Measurements from ENCODE around the gene CACNA2D4.

The CACNA2D4 gene

GRCh38 chr12:1870086-1870485, 48.4 kb downstream of the CACNA2D4 start:
- no peak for DNase-seq (ENCODE audit: low spot score)

DNA sequence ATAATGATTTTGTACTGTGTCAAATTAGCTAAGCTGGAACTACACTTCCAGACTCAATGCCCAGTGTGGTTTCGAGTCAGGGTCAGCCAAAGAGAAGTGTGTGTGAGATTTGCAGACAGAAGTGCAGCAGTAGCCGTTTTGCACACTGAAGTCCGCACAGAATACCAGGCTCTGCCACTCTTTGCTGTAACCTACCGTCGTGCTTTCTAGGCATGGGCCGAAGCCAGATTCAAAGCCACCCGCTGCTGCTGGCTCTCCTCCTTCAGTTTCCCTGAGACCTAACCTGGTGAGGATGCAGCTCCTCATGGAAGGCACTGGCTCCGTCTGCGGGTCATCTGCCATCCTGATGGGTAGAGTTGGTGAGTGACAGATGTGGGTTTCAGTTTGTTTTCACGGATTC, 49.3 kb downstream of the CACNA2D4 start:
- no peak for DNase-seq (ENCODE audit: low spot score)

DNA sequence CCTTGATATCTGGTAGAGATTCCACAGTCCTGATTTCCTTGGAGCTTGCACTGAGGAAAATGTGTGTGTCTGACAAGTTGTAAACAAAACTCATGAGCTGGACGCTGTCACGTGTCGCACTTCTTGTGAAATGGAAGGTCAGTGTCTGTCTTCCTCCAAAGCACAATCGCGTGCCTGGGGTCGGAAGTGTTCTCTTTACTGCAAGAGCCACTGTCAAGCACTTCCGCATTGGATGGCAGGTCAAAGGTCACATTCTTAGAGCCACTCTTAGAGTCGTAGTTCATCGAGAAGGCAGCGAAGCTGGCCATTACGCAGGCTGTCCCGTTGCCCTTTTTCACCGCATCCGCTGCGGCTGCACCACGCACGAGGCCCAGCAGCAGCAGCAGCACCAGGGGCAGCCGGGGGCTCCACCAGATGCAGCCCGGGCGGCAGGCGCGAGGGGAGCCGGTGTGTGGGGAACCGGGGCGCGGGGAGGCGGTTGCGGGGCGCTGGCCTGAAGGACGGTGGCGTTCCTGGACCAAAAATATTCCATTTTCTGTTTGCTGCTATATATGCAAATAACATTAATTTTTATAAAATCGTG, 53.1 kb downstream of the CACNA2D4 start:
- no peak for DNase-seq (ENCODE audit: low spot score)

DNA sequence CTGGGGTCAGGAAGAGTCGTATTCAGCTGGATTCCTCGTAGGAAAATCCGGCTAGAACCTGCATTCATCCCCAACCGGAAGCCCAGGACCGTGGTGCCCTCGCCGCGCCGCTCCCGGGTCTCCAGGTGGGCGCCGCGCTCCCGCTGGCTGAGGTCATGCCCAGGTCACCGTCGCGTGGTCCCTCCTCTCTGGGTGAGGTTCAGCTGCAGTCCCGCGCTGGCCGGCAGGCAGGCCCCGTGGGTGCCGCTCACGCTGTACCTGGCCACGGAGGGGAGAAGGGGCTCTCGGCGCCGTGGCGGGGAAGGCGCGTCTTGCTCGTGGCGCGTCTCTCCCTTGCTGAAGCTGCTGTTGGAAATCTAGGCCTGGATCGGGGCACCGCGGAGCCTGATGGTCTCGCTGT, 53.6 kb downstream of the CACNA2D4 start:
- no peak for DNase-seq (ENCODE audit: low spot score)

DNA sequence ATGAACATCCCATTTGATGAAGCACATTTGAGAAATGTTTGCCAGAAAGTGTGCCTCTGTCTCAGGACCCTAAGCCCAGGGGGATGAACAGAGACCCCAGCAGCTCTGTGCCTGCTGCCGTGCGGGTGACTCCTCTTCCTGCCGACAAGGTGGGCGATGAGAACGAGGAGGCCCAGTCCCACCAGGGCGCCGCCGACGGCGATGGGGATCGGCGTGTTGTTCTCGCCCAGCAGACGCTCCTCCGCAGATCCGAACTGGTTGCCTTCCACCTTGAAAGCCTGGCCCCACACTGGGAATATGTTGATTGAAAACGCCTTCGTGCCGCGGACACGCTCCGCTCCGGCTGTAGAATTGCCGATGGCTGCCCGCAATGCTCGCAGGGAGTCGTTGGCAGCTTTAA, 54.0 kb downstream of the CACNA2D4 start:
- DNase-seq (ENCODE audit: low spot score): no peak

- DNase-seq (ENCODE audit: low spot score): no peak
Observed at GRCh38 chr12:1863823-1864222, 54.6 kb downstream of the CACNA2D4 start.

DNA sequence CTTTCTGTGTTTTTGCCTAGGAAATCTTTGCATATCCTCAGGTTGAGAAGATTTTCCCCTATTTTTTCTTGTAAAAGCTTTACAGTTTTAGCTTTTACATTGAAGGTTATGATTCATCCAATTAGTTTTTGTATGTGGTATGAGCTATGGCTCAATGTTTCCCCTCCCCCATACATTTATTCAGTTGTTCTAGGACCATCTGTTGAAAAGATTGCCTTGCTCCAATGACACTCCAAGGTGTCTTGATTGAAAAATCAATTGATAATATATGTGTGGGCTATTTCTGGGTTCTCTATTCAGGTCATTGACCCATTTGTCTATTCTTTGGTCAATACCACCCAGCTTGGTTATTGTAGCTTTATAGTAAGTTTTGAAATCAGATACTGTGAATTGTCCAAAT, 55.5 kb downstream of the CACNA2D4 start:
- DNase-seq (ENCODE audit: low spot score): no peak

DNA sequence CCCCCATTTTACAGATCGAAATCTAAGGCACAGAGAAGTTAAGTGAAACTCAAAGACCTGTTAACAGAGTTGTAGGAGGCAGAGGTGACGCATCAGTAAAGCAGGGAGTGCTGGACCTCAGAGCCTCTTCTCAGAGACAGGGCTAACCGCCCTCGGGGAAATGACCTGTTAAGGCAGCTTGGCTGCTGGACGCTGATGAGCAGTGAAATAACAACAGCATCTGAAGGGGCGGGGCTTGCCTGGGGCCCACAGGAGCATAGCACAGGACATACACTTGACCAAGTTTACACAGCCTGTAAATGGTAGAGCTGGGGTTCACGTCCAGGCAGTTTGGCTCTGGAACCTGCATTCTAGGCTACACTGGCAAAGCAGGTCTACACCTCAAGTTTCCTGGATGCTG, 58.8 kb downstream of the CACNA2D4 start:
- DNase-seq (ENCODE audit: low spot score): no peak

DNA sequence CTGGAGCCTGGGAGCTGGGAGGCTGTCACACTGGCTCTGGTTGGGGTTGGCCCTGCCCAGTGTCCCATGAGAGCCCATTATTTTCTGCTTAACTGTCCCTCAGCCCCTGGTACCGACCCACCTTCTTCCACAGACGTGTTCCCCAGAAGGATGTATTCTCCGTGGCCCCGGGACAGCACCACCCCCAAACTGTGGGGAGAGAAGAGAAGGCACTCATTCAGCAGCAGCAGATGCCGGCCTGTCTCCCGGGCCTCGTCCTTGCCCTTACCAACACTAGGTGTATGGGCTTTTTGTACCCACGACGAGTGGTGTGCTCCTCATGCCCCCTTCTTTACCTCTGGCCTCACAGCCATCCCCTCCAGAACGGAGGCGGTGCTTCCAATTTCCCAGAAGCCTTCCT, 60.0 kb downstream of the CACNA2D4 start:
- DNase-seq (ENCODE audit: low spot score): no peak

DNA sequence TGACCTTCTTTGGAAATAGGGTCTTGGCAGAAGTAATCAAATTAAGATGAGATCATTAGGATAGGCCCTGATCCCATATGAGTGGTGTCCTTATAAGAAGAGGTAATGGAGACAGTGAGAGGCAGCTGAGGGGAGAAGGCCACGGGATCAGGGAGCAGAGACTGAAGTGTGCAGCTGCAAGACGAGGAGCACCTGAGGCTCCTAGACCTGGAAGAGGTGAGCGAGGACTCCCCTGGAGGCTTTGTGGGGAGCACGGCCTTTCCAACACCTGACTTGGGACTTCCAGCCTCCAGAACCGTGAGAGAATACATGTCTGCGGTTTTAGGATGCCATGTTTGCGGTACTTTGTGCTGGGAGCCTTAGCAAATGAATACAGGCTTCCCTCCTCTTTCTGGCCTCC, 60.6 kb downstream of the CACNA2D4 start:
- DNase-seq (ENCODE audit: low spot score): no peak

GRCh38 chr12:1857086-1857485, 61.4 kb downstream of the CACNA2D4 start:
- no peak for DNase-seq (ENCODE audit: low spot score)

GRCh38 chr12:1855241-1855640, 63.2 kb downstream of the CACNA2D4 start:
- no peak for DNase-seq (ENCODE audit: low spot score)

DNA sequence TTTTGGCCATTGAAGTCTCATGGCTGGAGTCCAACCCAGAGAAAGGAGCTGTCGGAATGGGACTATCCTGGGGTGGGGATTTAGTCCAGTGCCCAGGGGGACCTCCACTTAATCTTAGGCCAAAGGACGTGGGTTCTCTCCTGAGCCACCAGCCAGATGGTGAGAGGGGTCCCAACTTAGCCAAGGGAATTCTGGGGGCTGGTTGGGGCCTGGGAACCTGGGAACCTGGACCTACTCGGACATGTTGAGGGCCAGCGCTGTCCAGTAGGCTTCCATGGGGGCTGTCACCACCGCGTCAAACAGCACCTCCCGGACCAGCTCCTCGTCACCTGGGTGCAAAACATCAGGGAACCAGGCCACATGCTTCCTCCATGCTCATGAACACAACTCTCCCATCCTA, 64.7 kb downstream of the CACNA2D4 start:
- DNase-seq (ENCODE audit: low spot score): no peak

DNA sequence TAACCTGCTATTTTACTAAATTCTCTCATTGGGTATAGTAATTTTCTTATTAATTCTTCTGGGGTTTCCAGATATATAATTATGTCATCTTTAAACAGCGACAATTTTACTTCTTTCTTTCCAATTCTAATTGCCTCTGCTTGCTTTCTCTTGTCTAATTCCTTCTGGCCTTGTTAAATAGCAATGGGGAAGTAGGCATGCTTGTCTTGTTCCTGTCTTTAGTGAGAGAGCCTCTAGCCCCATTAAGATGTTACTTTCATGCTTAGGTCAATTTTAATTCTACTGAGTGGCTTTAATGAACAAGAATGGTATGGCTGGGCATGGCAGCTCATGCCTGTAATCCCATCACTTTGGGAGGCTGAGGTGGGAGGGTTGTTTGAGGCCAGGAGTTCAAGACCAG, 66.4 kb downstream of the CACNA2D4 start:
- no peak for DNase-seq (ENCODE audit: low spot score)

GRCh38 chr12:1851151-1851701, 67.2 kb downstream of the CACNA2D4 start:
- no peak for DNase-seq (ENCODE audit: low spot score)

DNA sequence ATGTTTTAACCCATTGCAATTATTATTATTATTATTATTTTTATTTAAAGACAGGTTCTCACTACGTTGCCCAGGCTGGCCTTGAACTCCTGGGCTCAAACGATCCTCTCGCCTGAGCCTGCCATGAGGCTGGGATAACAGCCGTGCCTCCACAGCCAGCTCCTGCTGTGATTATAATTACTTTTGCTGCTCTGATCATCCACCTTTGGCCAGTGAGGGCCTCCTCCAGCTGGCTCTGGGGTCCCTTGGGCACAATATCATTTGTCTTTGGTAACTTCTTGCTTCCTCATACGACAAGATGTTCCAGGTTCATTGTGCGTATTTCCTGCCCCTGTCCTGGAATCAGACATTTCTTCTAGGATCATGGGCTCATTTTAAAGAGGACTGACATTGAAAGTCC, 69.7 kb downstream of the CACNA2D4 start:
- no peak for DNase-seq (ENCODE audit: low spot score)

DNA sequence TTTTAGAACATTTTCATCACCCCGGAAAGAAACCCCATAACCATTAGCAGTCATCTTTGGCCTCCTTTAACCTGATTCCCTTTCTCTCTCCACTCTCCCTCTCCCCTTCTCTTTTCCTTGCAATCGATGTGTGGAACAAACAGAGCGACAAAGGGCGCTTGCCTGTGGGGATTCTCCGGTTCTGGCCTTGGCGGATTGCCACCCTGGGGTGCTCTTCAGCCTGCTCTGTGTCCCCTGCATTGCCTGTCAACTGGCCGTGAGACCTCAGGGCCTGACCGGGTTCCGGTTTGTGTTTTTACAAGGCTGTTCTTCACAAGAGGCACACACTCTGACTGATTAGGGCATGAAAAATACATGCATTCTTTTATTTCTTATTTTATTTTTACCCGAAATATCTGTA, 70.3 kb downstream of the CACNA2D4 start:
- no peak for DNase-seq (ENCODE audit: low spot score)

DNA sequence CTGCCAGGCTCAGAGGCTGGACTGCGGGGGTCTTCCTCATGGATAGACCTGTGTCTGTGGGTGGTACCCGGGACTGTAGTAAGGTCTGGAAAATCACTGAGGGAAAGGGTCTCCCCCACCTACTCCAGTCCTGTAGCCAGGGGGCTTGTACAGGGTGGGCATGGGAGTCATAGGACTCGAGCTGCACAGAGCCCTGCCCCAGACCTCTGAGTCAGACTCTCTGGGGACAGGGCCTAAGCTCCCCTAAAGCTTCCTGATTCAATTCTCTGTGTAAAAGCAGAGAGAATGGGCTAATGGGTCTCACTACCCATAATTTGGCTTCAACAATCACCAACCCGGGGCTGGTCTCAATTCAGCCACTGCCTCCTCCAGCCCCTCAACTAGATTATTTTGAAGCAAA, 71.0 kb downstream of the CACNA2D4 start:
- no peak for DNase-seq (ENCODE audit: low spot score)

- DNase-seq (ENCODE audit: low spot score): no peak
Observed at GRCh38 chr12:1846421-1847405, 71.7 kb downstream of the CACNA2D4 start.

GRCh38 chr12:1845886-1846285, 72.6 kb downstream of the CACNA2D4 start:
- DNase-seq (ENCODE audit: low spot score): no peak

DNA sequence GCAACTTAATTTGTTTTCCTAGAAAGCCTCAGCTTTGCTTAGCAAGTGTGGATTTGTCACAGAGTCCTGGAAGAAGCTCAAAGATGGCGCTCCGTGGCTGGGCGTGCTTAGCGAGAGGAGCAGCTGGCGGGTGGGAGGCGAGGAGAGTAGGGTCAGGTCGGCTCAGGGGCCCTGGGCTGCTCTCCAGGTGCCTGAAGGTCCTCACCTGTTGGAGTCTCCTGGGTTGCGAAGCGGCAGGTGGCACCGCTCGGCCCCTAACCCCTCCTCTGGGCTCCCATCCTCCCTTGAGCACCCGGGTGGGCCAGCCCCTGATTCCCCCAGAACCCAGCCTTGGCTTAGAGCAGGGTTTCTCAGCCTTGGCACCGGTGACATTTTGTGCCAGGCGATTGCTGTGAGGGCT, 73.0 kb downstream of the CACNA2D4 start:
- no peak for DNase-seq (ENCODE audit: low spot score)

DNA sequence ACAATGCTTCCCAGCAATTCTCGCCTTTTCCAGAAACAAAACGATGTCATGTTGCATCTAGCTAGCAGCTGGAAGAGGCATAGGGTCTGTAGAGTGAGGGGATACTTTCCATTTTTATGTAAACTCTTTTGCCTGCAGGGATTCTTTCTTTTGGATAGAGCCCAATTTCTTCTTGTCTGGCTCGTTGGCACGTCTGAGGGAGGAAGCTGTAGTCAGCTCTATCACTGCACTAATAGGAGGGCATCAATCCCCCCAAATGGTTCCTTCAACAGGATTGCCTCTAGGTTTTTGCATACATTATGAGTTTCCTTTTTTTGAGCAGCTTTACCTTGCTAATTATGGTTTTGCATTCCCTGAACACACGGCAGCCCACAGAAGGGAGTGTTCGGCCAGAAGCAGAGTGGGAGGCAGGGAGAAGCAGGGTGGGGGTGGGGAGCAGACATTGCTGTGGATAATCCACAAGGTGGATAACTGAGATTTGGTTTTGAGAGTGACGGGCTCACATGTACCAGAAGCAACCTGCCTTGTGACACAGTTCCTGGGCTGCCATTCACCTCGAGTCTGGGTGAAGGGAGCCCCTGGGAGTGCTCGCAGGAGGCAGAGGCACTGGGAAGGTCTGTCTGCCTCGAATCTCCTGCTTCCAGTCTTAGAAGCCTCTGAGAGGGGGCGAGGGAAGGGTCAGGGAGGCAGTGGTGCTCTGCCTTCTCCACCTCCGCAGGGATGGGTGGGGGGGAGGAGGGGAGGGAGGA, 73.6 kb downstream of the CACNA2D4 start:
- no peak for DNase-seq (ENCODE audit: low spot score)

DNA sequence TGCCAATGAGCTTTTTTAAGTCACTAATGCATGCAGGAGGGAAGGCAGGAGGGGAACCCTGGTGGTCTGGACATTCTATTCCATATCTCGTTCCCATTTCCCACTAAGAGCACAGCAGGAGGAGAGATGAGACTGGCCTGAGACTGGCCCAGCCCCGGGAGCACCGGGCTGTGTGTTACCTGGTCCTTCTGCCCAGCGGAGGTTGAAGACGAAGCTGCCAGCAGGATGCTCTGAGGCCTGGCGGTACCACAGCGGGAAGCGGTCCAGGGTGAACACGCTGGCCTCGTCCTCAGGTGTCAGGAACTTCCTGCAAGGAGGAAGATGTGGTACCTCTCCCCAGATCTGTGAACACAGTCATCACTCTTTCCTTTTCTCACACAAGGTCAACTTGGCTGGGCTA, 74.2 kb downstream of the CACNA2D4 start:
- DNase-seq (ENCODE audit: low spot score): no peak

Data from SW480 (cell line).